ENCODE results near the gene TSHZ2. TPM values are rescaled to one million over a fixed set of nuclear protein-coding genes. Genes with fewer than 3 reads are reported as not detected.

Gene TSHZ2
- total RNA-seq, 1 experiment from 2014 or later, result 0.20 TPM

DNA sequence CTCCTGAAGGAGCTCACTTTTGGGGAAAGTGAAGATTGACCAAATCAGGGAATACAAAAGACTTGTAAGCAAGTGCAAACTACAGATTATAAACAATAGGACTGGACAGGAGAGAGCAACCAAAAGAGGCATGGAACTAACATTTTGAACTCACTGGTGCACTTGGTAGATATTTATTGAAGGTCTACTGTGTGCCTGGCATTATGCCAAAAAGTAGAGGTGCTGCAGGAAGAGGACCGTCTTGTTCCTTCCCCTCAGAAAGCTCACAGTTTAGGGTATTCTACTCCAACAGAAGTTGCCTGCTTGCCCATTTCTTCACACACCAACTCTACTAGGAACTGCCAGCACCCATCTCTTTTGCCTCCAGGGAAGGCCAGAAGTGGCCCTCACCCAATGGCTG lies 10.0 kb upstream of the TSHZ2 start:
- 0 out of 2 replicates have a peak, but pooled peaks cover 3% of the 10 kb centered on the region for H3K9me3 Mint-ChIP-seq

More for the DNA sequence above, 10.0 kb upstream of the TSHZ2 start:
- Mint-ChIP-seq H3K27me3 (ENCODE audit: low read depth) (no peaks in the 10 kb centered on the region), H3K4me1 (peaks cover 6% of the 10 kb centered on the region), H3K4me3 (no peak overlapping the region), H3K27ac (no peak overlapping the region), H3K36me3 (no peaks in the 10 kb centered on the region)
- DNase-seq (ENCODE audit: low spot score), result no peak
- ChIA-PET CTCF (no interaction called here), POLR2A (no interaction called here)
- ATAC-seq, result no peak
- TF ChIP-seq ZNF219 (CRISPR knock-in tag; IDR thresholded peaks at IDR 0.05; ENCODE audit: borderline replicate concordance), result no peak
- TF ChIP-seq, protein P1, sequence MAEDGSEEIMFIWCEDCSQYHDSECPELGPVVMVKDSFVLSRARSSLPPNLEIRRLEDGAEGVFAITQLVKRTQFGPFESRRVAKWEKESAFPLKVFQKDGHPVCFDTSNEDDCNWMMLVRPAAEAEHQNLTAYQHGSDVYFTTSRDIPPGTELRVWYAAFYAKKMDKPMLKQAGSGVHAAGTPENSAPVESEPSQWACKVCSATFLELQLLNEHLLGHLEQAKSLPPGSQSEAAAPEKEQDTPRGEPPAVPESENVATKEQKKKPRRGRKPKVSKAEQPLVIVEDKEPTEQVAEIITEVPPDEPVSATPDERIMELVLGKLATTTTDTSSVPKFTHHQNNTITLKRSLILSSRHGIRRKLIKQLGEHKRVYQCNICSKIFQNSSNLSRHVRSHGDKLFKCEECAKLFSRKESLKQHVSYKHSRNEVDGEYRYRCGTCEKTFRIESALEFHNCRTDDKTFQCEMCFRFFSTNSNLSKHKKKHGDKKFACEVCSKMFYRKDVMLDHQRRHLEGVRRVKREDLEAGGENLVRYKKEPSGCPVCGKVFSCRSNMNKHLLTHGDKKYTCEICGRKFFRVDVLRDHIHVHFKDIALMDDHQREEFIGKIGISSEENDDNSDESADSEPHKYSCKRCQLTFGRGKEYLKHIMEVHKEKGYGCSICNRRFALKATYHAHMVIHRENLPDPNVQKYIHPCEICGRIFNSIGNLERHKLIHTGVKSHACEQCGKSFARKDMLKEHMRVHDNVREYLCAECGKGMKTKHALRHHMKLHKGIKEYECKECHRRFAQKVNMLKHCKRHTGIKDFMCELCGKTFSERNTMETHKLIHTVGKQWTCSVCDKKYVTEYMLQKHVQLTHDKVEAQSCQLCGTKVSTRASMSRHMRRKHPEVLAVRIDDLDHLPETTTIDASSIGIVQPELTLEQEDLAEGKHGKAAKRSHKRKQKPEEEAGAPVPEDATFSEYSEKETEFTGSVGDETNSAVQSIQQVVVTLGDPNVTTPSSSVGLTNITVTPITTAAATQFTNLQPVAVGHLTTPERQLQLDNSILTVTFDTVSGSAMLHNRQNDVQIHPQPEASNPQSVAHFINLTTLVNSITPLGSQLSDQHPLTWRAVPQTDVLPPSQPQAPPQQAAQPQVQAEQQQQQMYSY (CRISPR knock-in tag; IDR thresholded peaks at IDR 0.05), result no peak
- TF ChIP-seq RELA (CRISPR knock-in tag; IDR thresholded peaks at IDR 0.05; ENCODE audit: borderline replicate concordance), result no peak
- no peak for TF ChIP-seq ATF1 (CRISPR knock-in tag; IDR thresholded peaks at IDR 0.05)
- no peak for TF ChIP-seq ZNF416 (CRISPR knock-in tag; IDR thresholded peaks at IDR 0.05)
- TF ChIP-seq RORB (CRISPR knock-in tag; IDR thresholded peaks at IDR 0.05), result no peak
- TF ChIP-seq HMGA2 (CRISPR knock-in tag; IDR thresholded peaks at IDR 0.05), result no peak
- no peak for TF ChIP-seq JUN (CRISPR knock-in tag; IDR thresholded peaks at IDR 0.05)
- TF ChIP-seq, protein P2, sequence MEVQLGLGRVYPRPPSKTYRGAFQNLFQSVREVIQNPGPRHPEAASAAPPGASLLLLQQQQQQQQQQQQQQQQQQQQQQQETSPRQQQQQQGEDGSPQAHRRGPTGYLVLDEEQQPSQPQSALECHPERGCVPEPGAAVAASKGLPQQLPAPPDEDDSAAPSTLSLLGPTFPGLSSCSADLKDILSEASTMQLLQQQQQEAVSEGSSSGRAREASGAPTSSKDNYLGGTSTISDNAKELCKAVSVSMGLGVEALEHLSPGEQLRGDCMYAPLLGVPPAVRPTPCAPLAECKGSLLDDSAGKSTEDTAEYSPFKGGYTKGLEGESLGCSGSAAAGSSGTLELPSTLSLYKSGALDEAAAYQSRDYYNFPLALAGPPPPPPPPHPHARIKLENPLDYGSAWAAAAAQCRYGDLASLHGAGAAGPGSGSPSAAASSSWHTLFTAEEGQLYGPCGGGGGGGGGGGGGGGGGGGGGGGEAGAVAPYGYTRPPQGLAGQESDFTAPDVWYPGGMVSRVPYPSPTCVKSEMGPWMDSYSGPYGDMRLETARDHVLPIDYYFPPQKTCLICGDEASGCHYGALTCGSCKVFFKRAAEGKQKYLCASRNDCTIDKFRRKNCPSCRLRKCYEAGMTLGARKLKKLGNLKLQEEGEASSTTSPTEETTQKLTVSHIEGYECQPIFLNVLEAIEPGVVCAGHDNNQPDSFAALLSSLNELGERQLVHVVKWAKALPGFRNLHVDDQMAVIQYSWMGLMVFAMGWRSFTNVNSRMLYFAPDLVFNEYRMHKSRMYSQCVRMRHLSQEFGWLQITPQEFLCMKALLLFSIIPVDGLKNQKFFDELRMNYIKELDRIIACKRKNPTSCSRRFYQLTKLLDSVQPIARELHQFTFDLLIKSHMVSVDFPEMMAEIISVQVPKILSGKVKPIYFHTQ (CRISPR knock-in tag; IDR thresholded peaks at IDR 0.05), result no peak
- no peak for TF ChIP-seq FOXJ3 (CRISPR knock-in tag; IDR thresholded peaks at IDR 0.05; ENCODE audit: borderline replicate concordance)
- TF ChIP-seq, protein P3, sequence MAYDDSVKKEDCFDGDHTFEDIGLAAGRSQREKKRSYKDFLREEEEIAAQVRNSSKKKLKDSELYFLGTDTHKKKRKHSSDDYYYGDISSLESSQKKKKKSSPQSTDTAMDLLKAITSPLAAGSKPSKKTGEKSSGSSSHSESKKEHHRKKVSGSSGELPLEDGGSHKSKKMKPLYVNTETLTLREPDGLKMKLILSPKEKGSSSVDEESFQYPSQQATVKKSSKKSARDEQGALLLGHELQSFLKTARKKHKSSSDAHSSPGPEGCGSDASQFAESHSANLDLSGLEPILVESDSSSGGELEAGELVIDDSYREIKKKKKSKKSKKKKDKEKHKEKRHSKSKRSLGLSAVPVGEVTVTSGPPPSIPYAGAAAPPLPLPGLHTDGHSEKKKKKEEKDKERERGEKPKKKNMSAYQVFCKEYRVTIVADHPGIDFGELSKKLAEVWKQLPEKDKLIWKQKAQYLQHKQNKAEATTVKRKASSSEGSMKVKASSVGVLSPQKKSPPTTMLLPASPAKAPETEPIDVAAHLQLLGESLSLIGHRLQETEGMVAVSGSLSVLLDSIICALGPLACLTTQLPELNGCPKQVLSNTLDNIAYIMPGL (CRISPR knock-in tag; IDR thresholded peaks at IDR 0.05), result no peak
- TF ChIP-seq FOXP1 (CRISPR knock-in tag; IDR thresholded peaks at IDR 0.05; ENCODE audit: borderline replicate concordance), result no peak
- no peak for TF ChIP-seq ZNF263 (CRISPR knock-in tag; IDR thresholded peaks at IDR 0.05; ENCODE audit: low read depth)
- no peak for TF ChIP-seq CREB1 (CRISPR knock-in tag; IDR thresholded peaks at IDR 0.05)
- TF ChIP-seq, protein P4, sequence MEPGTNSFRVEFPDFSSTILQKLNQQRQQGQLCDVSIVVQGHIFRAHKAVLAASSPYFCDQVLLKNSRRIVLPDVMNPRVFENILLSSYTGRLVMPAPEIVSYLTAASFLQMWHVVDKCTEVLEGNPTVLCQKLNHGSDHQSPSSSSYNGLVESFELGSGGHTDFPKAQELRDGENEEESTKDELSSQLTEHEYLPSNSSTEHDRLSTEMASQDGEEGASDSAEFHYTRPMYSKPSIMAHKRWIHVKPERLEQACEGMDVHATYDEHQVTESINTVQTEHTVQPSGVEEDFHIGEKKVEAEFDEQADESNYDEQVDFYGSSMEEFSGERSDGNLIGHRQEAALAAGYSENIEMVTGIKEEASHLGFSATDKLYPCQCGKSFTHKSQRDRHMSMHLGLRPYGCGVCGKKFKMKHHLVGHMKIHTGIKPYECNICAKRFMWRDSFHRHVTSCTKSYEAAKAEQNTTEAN (CRISPR knock-in tag; IDR thresholded peaks at IDR 0.05), result no peak
- TF ChIP-seq, protein P5, sequence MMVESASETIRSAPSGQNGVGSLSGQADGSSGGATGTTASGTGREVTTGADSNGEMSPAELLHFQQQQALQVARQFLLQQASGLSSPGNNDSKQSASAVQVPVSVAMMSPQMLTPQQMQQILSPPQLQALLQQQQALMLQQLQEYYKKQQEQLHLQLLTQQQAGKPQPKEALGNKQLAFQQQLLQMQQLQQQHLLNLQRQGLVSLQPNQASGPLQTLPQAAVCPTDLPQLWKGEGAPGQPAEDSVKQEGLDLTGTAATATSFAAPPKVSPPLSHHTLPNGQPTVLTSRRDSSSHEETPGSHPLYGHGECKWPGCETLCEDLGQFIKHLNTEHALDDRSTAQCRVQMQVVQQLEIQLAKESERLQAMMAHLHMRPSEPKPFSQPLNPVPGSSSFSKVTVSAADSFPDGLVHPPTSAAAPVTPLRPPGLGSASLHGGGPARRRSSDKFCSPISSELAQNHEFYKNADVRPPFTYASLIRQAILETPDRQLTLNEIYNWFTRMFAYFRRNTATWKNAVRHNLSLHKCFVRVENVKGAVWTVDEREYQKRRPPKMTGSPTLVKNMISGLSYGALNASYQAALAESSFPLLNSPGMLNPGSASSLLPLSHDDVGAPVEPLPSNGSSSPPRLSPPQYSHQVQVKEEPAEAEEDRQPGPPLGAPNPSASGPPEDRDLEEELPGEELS (CRISPR knock-in tag; IDR thresholded peaks at IDR 0.05), result no peak

All from WTC11 (cell line).